ENCODE results near the gene CLTB. TPM values are rescaled to one million over a fixed set of nuclear protein-coding genes. Genes with fewer than 3 reads are reported as not detected.

CLTB gene
- total RNA-seq, 2 experiments from 2014 or later = 69.5 to 73.2 TPM

GRCh38 chr5:176366232-176366894 lies 50.0 kb downstream of the CLTB start:
- no peak for TF ChIP-seq CTCF (IDR thresholded peaks at IDR 0.05)
- DNase-seq = peak in 1 of 14 experiments; percentile 34
- no peaks in the 10 kb centered on the region for H3K27me3 ChIP-seq (ENCODE audit: control insufficient read depth in 1 of 2, insufficient read depth in 2 of 2, low read length in 2 of 2)
- H3K27ac ChIP-seq (ENCODE audit: low read depth in 1 of 2, low read length in 2 of 2) = no peak overlapping the region
- Mint-ChIP-seq H3K27ac (peak overlapping the region; percentile 71), H3K4me3 (peak overlapping the region; percentile 90), H3K4me1 (ENCODE audit: low read depth) (peaks cover 21% of the 10 kb centered on the region), H3K27me3 (no peaks in the 10 kb centered on the region), H3K36me3 (ENCODE audit: low read depth) (peaks cover 42% of the 10 kb centered on the region), H3K9me3 (no peaks in the 10 kb centered on the region)
- no peak for ATAC-seq (ENCODE audit: poor library complexity)
- no peaks in the 10 kb centered on the region for H3K9me3 ChIP-seq (ENCODE audit: control insufficient read depth in 1 of 2, insufficient read depth in 1 of 2, low read length in 2 of 2)
- peak overlapping the region; percentile 74 for H3K4me3 ChIP-seq (ENCODE audit: low read length)
- intact Hi-C loops (cut with DNase I, micrococcal nuclease) = no loop called here
- POLR2A ChIA-PET = no interaction called here
- CTCF ChIA-PET = no interaction called here
- H3K36me3 ChIP-seq (ENCODE audit: insufficient read depth, low read length) = peaks cover 7% of the 10 kb centered on the region
- peaks cover 21% of the 10 kb centered on the region for H3K4me1 ChIP-seq (ENCODE audit: insufficient read depth, low read length)

GRCh38 chr5:176365351-176366231 lies 50.7 kb downstream of the CLTB start, which contains the start of gene ARL10:
ARL10 (plus strand) TSS chr5:176365487; CDS start chr5:176365564, 77 bp downstream.
- CTCF ChIA-PET = no interaction called here
- Mint-ChIP-seq H3K9me3 (no peaks in the 10 kb centered on the region), H3K27ac (peak within 1 kb of the TSS; percentile 76), H3K4me3 (peak within 1 kb of the TSS; percentile 84), H3K36me3 (ENCODE audit: low read depth) (peaks cover 41% of the 10 kb centered on the region), H3K4me1 (ENCODE audit: low read depth) (peaks cover 28% of the 10 kb centered on the region), H3K27me3 (no peaks in the 10 kb centered on the region)
- no peaks in the 10 kb centered on the region for H3K27me3 ChIP-seq (ENCODE audit: control insufficient read depth in 1 of 2, insufficient read depth in 2 of 2, low read length in 2 of 2)
- H3K36me3 ChIP-seq (ENCODE audit: insufficient read depth, low read length) = peaks cover 4% of the 10 kb centered on the region
- H3K4me3 ChIP-seq (ENCODE audit: low read length) = peak within 1 kb of the TSS; percentile 74
- intact Hi-C loops (cut with DNase I, micrococcal nuclease) = no loop called here
- H3K4me1 ChIP-seq (ENCODE audit: insufficient read depth, low read length) = peaks cover 29% of the 10 kb centered on the region
- peak within 1 kb of the TSS in 1 of 2 donors; percentile 7 for H3K27ac ChIP-seq (ENCODE audit: low read depth in 1 of 2, low read length in 2 of 2)
- no peak for TF ChIP-seq CTCF (IDR thresholded peaks at IDR 0.05)
- peak; percentile 7 for ATAC-seq (ENCODE audit: poor library complexity)
- no peaks in the 10 kb centered on the region for H3K9me3 ChIP-seq (ENCODE audit: control insufficient read depth in 1 of 2, insufficient read depth in 1 of 2, low read length in 2 of 2)
- POLR2A ChIA-PET = interaction anchor here (1.0 kb wide), 1 partner anchor 23 kb away, joined by 5 read pairs; the partner anchor contains the start of genes HIGD2A and NOP16
- peak in 12 of 14 experiments; percentile 15 to 77 (median 43) for DNase-seq

- ChIA-PET POLR2A (interaction anchor here (1.0 kb wide), 1 partner anchor 24 kb away, joined by 5 read pairs; the partner anchor contains the start of genes HIGD2A and NOP16), CTCF (no interaction called here)
- TF ChIP-seq CTCF (IDR thresholded peaks at IDR 0.05) = no peak
- intact Hi-C loops (cut with DNase I, micrococcal nuclease) = no loop called here
- Mint-ChIP-seq H3K27ac (peak overlapping the region; percentile 76), H3K9me3 (no peaks in the 10 kb centered on the region), H3K4me3 (peak overlapping the region; percentile 84), H3K4me1 (ENCODE audit: low read depth) (peaks cover 29% of the 10 kb centered on the region), H3K36me3 (ENCODE audit: low read depth) (peaks cover 36% of the 10 kb centered on the region), H3K27me3 (no peaks in the 10 kb centered on the region)
- Histone ChIP-seq H3K27ac (ENCODE audit: low read depth in 1 of 2, low read length in 2 of 2) (peak overlapping the region in 1 of 2 donors; percentile 7), H3K4me3 (ENCODE audit: low read length) (peak overlapping the region; percentile 74), H3K9me3 (ENCODE audit: control insufficient read depth in 1 of 2, insufficient read depth in 1 of 2, low read length in 2 of 2) (no peaks in the 10 kb centered on the region), H3K4me1 (ENCODE audit: insufficient read depth, low read length) (peaks cover 36% of the 10 kb centered on the region), H3K27me3 (ENCODE audit: control insufficient read depth in 1 of 2, insufficient read depth in 2 of 2, low read length in 2 of 2) (no peaks in the 10 kb centered on the region), H3K36me3 (ENCODE audit: insufficient read depth, low read length) (peaks cover 3% of the 10 kb centered on the region)
- no peak for ATAC-seq (ENCODE audit: poor library complexity)
- no peak for DNase-seq
Measured at GRCh38 chr5:176364765-176365350, 51.5 kb downstream of the CLTB start.
